Activated T-cell treated with anti-CD3 and anti-CD28 coated beads, Interleukin-2, amount 50 U/mL, for 72 hours (primary cell): ENCODE measurements around the gene GOLGA6L10. TPM values are rescaled to one million over a fixed set of nuclear protein-coding genes. Genes with fewer than 3 reads are reported as not detected.

Experiments
- ATAC-seq, 2 donors: fragments of 150-1000 bp; cut with Tn5 transposase; replicated peaks in 1 of 2; 2 replicates each; pipeline ENCODE4 v1.10.0; 2021; ENCODE audit warnings: moderate library complexity in 2 of 2, mild to moderate bottlenecking in 1 of 2
- DNase-seq, 2 donors: peaks; one replicate each; pipeline ENCODE4 v3.0.0; 2021 to 2022; ENCODE audit warnings: mixed read lengths in 1 of 2
- H3K27ac Mint-ChIP-seq: one replicate; pipeline ENCODE4 v1.8.0; 2022; ENCODE audit warnings: mild to moderate bottlenecking, moderate library complexity, mixed read lengths
- H3K27me3 Mint-ChIP-seq: one replicate; pipeline ENCODE4 v1.8.0; 2022; ENCODE audit warnings: low read depth, mixed read lengths
- H3K36me3 Mint-ChIP-seq, 2 donors: one replicate each; pipeline ENCODE4 v1.8.0; 2022; ENCODE audit warnings: mixed read lengths in 2 of 2, mild to moderate bottlenecking in 1 of 2; ENCODE audit not compliant: insufficient read depth in 2 of 2
- H3K4me1 Mint-ChIP-seq: one replicate; pipeline ENCODE4 v1.8.0; 2022; ENCODE audit warnings: low read depth, mixed read lengths
- H3K4me3 Mint-ChIP-seq, 2 donors: one replicate each; pipeline ENCODE4 v1.8.0; 2022; ENCODE audit warnings: mild to moderate bottlenecking in 2 of 2, mixed read lengths in 2 of 2, moderate library complexity in 2 of 2
- H3K9me3 Mint-ChIP-seq, 2 donors: one replicate each; pipeline ENCODE4 v1.8.0; 2022; ENCODE audit warnings: mixed read lengths in 2 of 2
- total RNA-seq, 2 donors: library from RNA; stranded (reverse); gene quantifications; one replicate each; pipeline ENCODE4 v1.2.3, GENCODE V29; 2022

Gene GOLGA6L10
- total RNA-seq, 2 donors from 2014 or later, result 2.5 to 2.6 TPM

DNA sequence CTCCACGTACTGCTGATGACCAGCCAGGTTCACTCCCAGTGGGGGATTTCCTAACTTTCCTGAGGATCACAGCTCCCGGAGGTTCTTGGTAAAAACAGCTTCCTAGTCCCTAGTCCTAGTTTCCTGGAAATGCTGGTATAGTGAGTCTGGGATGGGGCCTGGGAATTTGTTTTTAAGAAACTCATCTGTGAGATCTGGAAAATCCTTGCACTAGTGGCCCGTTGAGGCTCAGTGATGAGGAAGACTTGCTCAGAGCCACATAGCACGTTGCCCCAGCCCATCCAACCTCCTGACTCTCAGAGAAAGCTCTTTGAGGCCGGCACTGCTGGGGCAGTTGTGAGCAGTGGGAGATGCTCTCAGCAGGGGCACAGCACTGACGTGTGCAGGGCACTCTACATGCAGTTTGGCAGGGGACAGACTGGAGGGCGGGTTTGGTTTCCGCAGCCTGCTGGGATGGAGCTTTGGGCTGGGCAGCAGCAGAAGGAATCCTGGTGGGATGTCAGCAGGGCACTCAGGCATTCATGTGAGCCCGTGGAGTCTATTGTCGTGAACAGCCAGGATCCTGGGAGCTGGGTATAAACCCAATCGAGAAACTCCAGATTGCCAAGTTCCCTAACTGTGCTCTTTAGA is 55.1 kb downstream of the GOLGA6L10 start:
- no peaks in the 10 kb centered on the region for H3K4me1 Mint-ChIP-seq
- no peak overlapping the region for H3K27ac Mint-ChIP-seq
- H3K4me3 Mint-ChIP-seq, result no peak overlapping the region
- DNase-seq (no peak), ATAC-seq (no peak)
- peaks cover 0 to 1% of the 10 kb centered on the region in 2 donors for H3K9me3 Mint-ChIP-seq
- no peaks in the 10 kb centered on the region for H3K27me3 Mint-ChIP-seq
- H3K36me3 Mint-ChIP-seq, result no peaks in the 10 kb centered on the region

DNA sequence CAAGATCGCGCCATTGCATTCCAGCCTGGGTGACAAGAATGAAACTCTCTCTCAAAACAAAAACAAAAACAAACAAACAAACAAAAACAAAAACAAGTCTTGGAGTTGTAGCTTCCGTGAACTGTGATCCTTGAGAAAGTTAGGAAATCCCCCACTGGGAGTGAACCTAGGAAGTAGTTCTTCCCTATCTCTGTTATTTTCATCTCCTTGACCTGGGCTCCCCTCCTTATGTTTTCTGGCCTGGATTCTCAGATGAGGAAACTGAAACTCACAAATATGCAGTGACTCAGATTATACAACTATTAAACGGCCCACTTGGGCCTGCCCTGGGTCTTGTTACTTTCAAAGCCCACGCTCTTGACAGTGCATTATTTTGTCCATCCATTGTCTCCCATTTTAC is 57.0 kb downstream of the GOLGA6L10 start:
- Mint-ChIP-seq H3K27me3 (no peaks in the 10 kb centered on the region), H3K4me3 (no peak overlapping the region), H3K4me1 (peaks cover 4% of the 10 kb centered on the region), H3K36me3 (peaks cover 2 to 6% of the 10 kb centered on the region in 2 donors), H3K9me3 (peaks cover 4 to 5% of the 10 kb centered on the region in 2 donors), H3K27ac (no peak overlapping the region)
- ATAC-seq, result no peak
- no peak for DNase-seq

Other genes starting within 250 kb of the GOLGA6L10 start
- 10 to 100 TPM; 26.7 to 26.9 TPM for gene EFL1, start 86.7 kb downstream of the GOLGA6L10 start, total RNA-seq
- 1 to 10 TPM; 1.1 to 1.2 TPM for gene SAXO2, start 86.7 kb downstream of the GOLGA6L10 start, total RNA-seq
- 1 to 10 TPM; 4.9 to 5.1 TPM for gene GOLGA6L9, start 80.3 kb upstream of the GOLGA6L10 start, total RNA-seq
- 1,000 to 10,000 TPM; 2,812 to 2,932 TPM for gene RPS17, start 191.0 kb upstream of the GOLGA6L10 start, total RNA-seq